Measurements from ENCODE around the gene CA11. TPM values are rescaled to one million over a fixed set of nuclear protein-coding genes. Genes with fewer than 3 reads are reported as not detected.

Gene CA11
- polyA plus RNA-seq, 1 of the 3 experiments (the other 2 are of a cell fraction) = 13.1 TPM

DNA sequence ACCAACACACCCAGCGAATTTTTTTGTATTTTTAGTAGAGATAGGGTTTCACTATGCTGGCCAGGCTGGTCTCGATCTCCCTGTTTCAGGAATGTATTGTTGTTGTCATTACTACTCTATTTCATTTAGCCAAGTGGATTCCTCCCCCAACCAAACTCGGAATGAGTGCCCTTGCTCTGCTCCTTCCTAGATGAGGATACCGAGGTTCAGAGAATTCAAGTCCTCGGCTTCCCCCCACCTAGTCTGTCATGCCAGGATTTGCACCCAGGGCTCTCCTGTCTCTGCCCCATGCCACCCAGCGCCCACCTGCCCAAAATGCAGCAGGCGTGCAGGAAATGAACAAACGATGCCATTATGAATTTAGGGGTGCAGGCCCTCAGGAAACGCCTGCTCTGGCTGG is 43.0 kb downstream of the CA11 start:
- Histone ChIP-seq H3K36me3 (replicated peaks in 1 of 2; ENCODE audit: control insufficient read depth in 1 of 2, insufficient read depth in 2 of 2, low read length in 1 of 2) (no peaks in the 10 kb centered on the region), H3K79me2 (ENCODE audit: insufficient read depth) (no peaks in the 10 kb centered on the region), H3K9me2 (no peaks in the 10 kb centered on the region), H3K9ac (no peak overlapping the region), H3K4me1 (ENCODE audit: control insufficient read depth in 1 of 2, insufficient read depth in 2 of 2, low read depth in 1 of 2, low read length in 1 of 2) (no peaks in the 10 kb centered on the region), H4K20me1 (ENCODE audit: insufficient read depth) (no peaks in the 10 kb centered on the region), H3F3A (replicated peaks; ENCODE audit: insufficient read depth) (no peaks in the 10 kb centered on the region), H3K9me3 (no peaks in the 10 kb centered on the region), H3K27me3 (ENCODE audit: insufficient read depth) (no peaks in the 10 kb centered on the region; the same call in 1 of the 2 replicates), H3K27ac (ENCODE audit: low read depth in 2 of 2, low read length in 1 of 2) (no peak overlapping the region), H3K4me3 (ENCODE audit: low read depth in 2 of 2, low read length in 1 of 2) (no peak overlapping the region), H3K4me2 (no peak overlapping the region), H2AFZ (ENCODE audit: low read depth) (no peak overlapping the region)
- ChIA-PET POLR2A (no interaction called here), CTCF (interaction anchor here (1.4 to 2.0 kb wide), 2 partner anchors 19 to 113 kb away, joined by 4 to 6 read pairs; no protein-coding TSS in a partner anchor)
- 77% methylated on average over 8 of the region's 9 CpGs for WGBS (ENCODE audit: low lambda C conversion rate)
- TF ChIP-seq, protein P1, sequence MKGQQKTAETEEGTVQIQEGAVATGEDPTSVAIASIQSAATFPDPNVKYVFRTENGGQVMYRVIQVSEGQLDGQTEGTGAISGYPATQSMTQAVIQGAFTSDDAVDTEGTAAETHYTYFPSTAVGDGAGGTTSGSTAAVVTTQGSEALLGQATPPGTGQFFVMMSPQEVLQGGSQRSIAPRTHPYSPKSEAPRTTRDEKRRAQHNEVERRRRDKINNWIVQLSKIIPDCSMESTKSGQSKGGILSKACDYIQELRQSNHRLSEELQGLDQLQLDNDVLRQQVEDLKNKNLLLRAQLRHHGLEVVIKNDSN (IDR thresholded peaks at IDR 0.05; ENCODE audit: borderline replicate concordance, low read depth) = no peak
- TF ChIP-seq ELF1 (IDR thresholded peaks at IDR 0.05) (no peak), FOXM1 (IDR thresholded peaks at IDR 0.05; ENCODE audit: low read depth) (no peak), YY1 (IDR thresholded peaks at IDR 0.05; ENCODE audit: low read depth) (no peak), TCF12 (IDR thresholded peaks at IDR 0.05) (no peak), RFX5 (IDR thresholded peaks at IDR 0.05; ENCODE audit: low read length) (no peak), TAF1 (IDR thresholded peaks at IDR 0.05; ENCODE audit: borderline replicate concordance, low read depth, low read length) (no peak), MAX (IDR thresholded peaks at IDR 0.05; ENCODE audit: low read depth) (no peak), EP300 (IDR thresholded peaks at IDR 0.05; ENCODE audit: borderline replicate concordance in 1 of 2, low read depth in 1 of 2, low read length in 1 of 2) (no peak), MXI1 (IDR thresholded peaks at IDR 0.05; ENCODE audit: low read depth, low read length) (no peak), POLR2AphosphoS5 (IDR thresholded peaks at IDR 0.05; ENCODE audit: low read depth, low read length) (no peak), CTCF (IDR thresholded peaks at IDR 0.05) (no peak), NFIC (IDR thresholded peaks at IDR 0.05; ENCODE audit: borderline replicate concordance) (no peak), SIN3A (IDR thresholded peaks at IDR 0.05; ENCODE audit: borderline replicate concordance, low read depth, low read length) (no peak), EZH2phosphoT487 (IDR thresholded peaks at IDR 0.05; ENCODE audit: borderline replicate concordance, low read depth) (no peak)
- TF ChIP-seq, protein P2, sequence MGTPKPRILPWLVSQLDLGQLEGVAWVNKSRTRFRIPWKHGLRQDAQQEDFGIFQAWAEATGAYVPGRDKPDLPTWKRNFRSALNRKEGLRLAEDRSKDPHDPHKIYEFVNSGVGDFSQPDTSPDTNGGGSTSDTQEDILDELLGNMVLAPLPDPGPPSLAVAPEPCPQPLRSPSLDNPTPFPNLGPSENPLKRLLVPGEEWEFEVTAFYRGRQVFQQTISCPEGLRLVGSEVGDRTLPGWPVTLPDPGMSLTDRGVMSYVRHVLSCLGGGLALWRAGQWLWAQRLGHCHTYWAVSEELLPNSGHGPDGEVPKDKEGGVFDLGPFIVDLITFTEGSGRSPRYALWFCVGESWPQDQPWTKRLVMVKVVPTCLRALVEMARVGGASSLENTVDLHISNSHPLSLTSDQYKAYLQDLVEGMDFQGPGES (IDR thresholded peaks at IDR 0.05; ENCODE audit: low read depth, low read length) = no peak
- TF ChIP-seq, protein P3, sequence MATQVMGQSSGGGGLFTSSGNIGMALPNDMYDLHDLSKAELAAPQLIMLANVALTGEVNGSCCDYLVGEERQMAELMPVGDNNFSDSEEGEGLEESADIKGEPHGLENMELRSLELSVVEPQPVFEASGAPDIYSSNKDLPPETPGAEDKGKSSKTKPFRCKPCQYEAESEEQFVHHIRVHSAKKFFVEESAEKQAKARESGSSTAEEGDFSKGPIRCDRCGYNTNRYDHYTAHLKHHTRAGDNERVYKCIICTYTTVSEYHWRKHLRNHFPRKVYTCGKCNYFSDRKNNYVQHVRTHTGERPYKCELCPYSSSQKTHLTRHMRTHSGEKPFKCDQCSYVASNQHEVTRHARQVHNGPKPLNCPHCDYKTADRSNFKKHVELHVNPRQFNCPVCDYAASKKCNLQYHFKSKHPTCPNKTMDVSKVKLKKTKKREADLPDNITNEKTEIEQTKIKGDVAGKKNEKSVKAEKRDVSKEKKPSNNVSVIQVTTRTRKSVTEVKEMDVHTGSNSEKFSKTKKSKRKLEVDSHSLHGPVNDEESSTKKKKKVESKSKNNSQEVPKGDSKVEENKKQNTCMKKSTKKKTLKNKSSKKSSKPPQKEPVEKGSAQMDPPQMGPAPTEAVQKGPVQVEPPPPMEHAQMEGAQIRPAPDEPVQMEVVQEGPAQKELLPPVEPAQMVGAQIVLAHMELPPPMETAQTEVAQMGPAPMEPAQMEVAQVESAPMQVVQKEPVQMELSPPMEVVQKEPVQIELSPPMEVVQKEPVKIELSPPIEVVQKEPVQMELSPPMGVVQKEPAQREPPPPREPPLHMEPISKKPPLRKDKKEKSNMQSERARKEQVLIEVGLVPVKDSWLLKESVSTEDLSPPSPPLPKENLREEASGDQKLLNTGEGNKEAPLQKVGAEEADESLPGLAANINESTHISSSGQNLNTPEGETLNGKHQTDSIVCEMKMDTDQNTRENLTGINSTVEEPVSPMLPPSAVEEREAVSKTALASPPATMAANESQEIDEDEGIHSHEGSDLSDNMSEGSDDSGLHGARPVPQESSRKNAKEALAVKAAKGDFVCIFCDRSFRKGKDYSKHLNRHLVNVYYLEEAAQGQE (IDR thresholded peaks at IDR 0.05; ENCODE audit: low read depth, low read length) = no peak
- DNase-seq = no peak

Data from SK-N-SH (cell line).